Rectal smooth muscle tissue (tissue), 1 donor: ENCODE data around the gene INO80D.
"Not testable (repeated sequence)": the region's sequence is repeated elsewhere in the genome, so short reads cannot be mapped to it uniquely, and the experiment has no call there.

Source experiments
- H3K27ac ChIP-seq: one replicate; pipeline ENCODE4 v1.7.0; 2013; ENCODE audit warnings: low read depth, low read length, inconsistent platforms
- H3K27me3 ChIP-seq: one replicate; pipeline ENCODE4 v1.7.0; 2013; ENCODE audit warnings: low read length; ENCODE audit not compliant: control insufficient read depth, insufficient read depth
- H3K36me3 ChIP-seq: one replicate; pipeline ENCODE4 v1.7.0; 2013; ENCODE audit warnings: low read length; ENCODE audit not compliant: control insufficient read depth, insufficient read depth
- H3K4me1 ChIP-seq: one replicate; pipeline ENCODE4 v1.7.0; 2013; ENCODE audit warnings: low read length; ENCODE audit not compliant: control insufficient read depth, insufficient read depth
- H3K4me3 ChIP-seq: one replicate; pipeline ENCODE4 v1.7.0; 2013; ENCODE audit warnings: low read length
- H3K9ac ChIP-seq: one replicate; pipeline ENCODE4 v1.7.0; 2013; ENCODE audit warnings: low read length

Gene INO80D

DNA sequence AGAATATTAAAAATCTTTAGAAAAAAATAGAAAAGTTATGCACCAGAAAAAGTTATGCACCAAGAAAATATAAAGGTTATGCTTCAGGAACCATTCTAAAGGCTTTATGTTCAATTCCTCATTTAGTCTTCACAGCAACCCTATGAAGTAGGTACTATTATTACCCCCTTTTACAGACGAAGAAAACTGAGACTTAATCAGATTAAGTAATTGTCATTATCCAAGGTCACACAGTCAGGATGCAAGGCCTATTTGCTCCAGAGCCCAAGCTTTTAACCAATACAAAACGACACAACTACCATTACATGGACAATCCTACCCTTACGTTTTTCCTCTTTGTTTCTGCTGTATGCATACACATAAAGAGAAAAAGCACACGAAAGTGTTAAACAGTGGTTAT is 5.0 kb downstream of the INO80D start:
- Histone ChIP-seq H3K36me3 (no peaks in the 10 kb centered on the region), H3K27ac (no peak overlapping the region), H3K4me3 (no peak overlapping the region), H3K9ac (no peak overlapping the region), H3K27me3 (no peaks in the 10 kb centered on the region), H3K4me1 (peaks cover 7% of the 10 kb centered on the region)

DNA sequence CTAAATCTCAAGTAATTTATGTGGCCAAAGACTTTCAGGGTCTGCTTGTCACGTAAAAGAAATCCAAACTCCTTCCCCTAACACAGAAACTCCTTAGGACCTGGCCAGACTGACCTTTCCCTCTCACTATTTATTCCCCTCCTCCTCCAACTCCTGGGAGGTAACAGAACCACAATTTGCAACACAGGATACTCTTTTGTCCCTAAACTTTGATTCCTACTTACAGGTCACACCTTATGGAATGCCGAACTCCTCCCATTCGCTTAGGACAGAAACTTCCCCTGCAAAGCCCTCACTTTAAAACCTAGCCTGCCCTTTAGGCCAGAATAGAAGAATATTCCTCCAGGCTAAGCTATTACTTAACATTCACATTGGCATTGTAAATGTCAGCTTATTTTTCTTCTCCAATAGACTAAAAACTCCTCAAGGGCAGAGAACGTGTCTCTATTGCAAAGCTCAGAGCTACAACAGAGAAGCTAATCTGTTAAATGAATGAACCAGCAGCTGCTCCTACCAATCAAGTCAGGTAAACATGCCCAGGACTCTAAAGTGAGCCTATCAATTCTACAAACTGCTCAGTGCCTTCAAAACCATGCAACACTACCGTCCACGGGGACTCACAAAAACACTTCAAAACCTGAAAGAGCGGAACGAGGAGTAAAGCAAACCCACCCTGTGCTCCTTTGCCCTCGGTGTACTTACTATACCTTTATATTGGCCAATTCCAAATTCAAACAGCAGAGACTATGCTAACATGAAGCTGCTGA is 6.1 kb downstream of the INO80D start:
- peaks cover 7% of the 10 kb centered on the region for H3K4me1 ChIP-seq
- H3K27ac ChIP-seq, result no peak overlapping the region
- no peaks in the 10 kb centered on the region for H3K27me3 ChIP-seq
- H3K4me3 ChIP-seq, result no peak overlapping the region
- H3K9ac ChIP-seq, result no peak overlapping the region
- no peaks in the 10 kb centered on the region for H3K36me3 ChIP-seq

DNA sequence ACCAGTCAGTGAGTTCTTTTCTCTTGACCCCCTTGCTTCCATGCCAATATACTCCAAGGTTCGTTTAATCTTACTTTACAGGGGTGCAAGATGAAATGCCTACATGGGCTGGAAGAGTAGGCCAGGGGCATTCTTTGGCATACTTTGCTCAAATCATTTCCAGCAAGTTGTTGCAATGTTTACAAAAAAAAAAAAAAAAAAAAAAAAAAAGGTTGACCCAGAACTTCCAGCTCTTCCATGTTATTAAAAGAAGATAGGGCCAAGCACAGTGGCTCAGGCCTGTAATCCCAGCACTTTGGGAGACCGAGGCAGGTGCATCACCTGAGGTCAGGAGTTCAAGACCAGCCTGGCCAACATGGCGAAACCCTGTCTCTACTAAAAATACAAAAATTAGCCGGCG is 8.1 kb downstream of the INO80D start:
- not testable (repeated sequence) for H3K9ac ChIP-seq, H3K4me3 ChIP-seq, H3K36me3 ChIP-seq, H3K4me1 ChIP-seq, H3K27me3 ChIP-seq, H3K27ac ChIP-seq

GRCh38 chr2:206075113-206075512 is 10.9 kb downstream of the INO80D start:
- H3K9ac ChIP-seq, result no peak overlapping the region
- no peaks in the 10 kb centered on the region for H3K27me3 ChIP-seq
- no peak overlapping the region for H3K4me3 ChIP-seq
- H3K4me1 ChIP-seq, result peaks cover 2% of the 10 kb centered on the region
- no peak overlapping the region for H3K27ac ChIP-seq
- no peaks in the 10 kb centered on the region for H3K36me3 ChIP-seq

- no peaks in the 10 kb centered on the region for H3K27me3 ChIP-seq
- H3K27ac ChIP-seq, result no peak overlapping the region
- H3K9ac ChIP-seq, result no peak overlapping the region
- H3K4me1 ChIP-seq, result no peaks in the 10 kb centered on the region
- H3K36me3 ChIP-seq, result no peaks in the 10 kb centered on the region
- no peak overlapping the region for H3K4me3 ChIP-seq
Measured at GRCh38 chr2:206071807-206072206, 14.2 kb downstream of the INO80D start.

- no peaks in the 10 kb centered on the region for H3K4me1 ChIP-seq
- H3K9ac ChIP-seq, result no peak overlapping the region
- H3K27me3 ChIP-seq, result no peaks in the 10 kb centered on the region
- H3K4me3 ChIP-seq, result no peak overlapping the region
- no peaks in the 10 kb centered on the region for H3K36me3 ChIP-seq
- no peak overlapping the region for H3K27ac ChIP-seq
Measured at GRCh38 chr2:206069417-206069816, 16.6 kb downstream of the INO80D start.

DNA sequence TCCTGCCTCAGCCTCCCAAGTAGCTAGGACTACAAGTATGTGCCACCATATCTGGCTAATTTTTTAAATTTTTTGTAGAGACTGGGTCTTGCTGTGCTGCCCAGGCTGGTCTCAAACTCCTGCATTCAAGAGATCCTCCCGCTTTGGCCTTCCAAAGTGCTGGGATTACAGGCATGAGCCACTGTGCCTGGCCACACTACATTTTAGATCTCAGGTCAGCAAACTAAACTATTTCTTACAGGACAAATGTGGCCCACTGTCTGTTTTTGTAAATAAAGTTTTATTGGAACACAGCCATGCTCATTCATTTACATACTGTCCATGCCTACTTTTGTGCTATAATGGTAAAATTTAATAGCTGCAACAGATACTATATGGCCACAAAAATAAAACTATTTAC is 17.8 kb downstream of the INO80D start:
- no peak overlapping the region for H3K4me3 ChIP-seq
- no peaks in the 10 kb centered on the region for H3K27me3 ChIP-seq
- no peaks in the 10 kb centered on the region for H3K4me1 ChIP-seq
- no peak overlapping the region for H3K9ac ChIP-seq
- no peak overlapping the region for H3K27ac ChIP-seq
- peaks cover 2% of the 10 kb centered on the region for H3K36me3 ChIP-seq

DNA sequence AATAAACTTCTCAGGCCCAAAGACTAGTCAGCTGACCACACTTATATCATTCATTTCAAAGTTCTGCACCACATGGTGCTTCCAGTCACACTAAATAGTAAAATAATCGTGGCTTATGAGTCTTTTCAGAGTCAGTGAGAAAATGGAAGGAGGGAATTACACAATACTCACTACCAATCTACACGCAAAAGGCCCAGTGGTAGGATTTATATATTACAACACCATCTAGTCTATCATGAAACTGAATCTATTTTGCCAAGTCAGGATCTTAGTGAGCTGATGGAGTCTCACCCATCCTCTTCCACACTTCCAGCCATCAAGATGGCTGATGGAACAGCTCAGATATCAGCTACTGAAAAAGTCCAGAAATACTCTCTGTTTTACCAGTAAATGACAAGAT is 21.9 kb downstream of the INO80D start:
- no peak overlapping the region for H3K27ac ChIP-seq
- no peaks in the 10 kb centered on the region for H3K27me3 ChIP-seq
- no peak overlapping the region for H3K4me3 ChIP-seq
- no peaks in the 10 kb centered on the region for H3K4me1 ChIP-seq
- H3K36me3 ChIP-seq, result peaks cover 5% of the 10 kb centered on the region
- H3K9ac ChIP-seq, result no peak overlapping the region

DNA sequence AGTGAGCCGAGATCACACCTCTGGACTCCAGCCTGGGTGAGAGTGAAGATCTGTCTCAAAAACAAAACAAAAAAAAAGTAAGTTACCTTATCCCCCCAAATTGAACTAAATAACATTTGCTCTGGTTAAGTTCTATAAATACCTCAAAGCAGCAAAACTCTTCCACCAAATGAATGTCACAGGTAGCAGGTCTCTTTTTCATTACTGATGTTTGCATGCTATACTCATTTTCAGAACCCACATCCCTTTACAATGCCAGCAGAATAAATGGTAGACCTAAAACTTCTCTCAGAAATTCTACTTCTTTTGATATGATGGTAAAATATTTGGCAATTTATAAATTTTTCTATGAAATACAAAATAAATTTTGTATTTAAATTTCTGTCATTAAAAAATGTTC is 22.3 kb downstream of the INO80D start:
- no peak overlapping the region for H3K9ac ChIP-seq
- H3K27me3 ChIP-seq, result no peaks in the 10 kb centered on the region
- no peak overlapping the region for H3K4me3 ChIP-seq
- no peaks in the 10 kb centered on the region for H3K4me1 ChIP-seq
- H3K27ac ChIP-seq, result no peak overlapping the region
- peaks cover 5% of the 10 kb centered on the region for H3K36me3 ChIP-seq

- Histone ChIP-seq H3K36me3 (peaks cover 5% of the 10 kb centered on the region), H3K9ac (no peak overlapping the region), H3K4me3 (no peak overlapping the region), H3K4me1 (no peaks in the 10 kb centered on the region), H3K27me3 (no peaks in the 10 kb centered on the region), H3K27ac (no peak overlapping the region)
Measured at GRCh38 chr2:206062724-206063123, 23.2 kb downstream of the INO80D start.

- Histone ChIP-seq H3K27me3 (no peaks in the 10 kb centered on the region), H3K4me1 (no peaks in the 10 kb centered on the region), H3K9ac (no peak overlapping the region), H3K27ac (no peak overlapping the region), H3K4me3 (no peak overlapping the region), H3K36me3 (peaks cover 12% of the 10 kb centered on the region)
Measured at GRCh38 chr2:206056286-206056685, 29.7 kb downstream of the INO80D start.

- Histone ChIP-seq H3K4me1 (no peaks in the 10 kb centered on the region), H3K36me3 (peaks cover 12% of the 10 kb centered on the region), H3K9ac (no peak overlapping the region), H3K27ac (no peak overlapping the region), H3K4me3 (no peak overlapping the region), H3K27me3 (no peaks in the 10 kb centered on the region)
Measured at GRCh38 chr2:206054952-206055351, 31.0 kb downstream of the INO80D start.

- Histone ChIP-seq H3K36me3 (peaks cover 12% of the 10 kb centered on the region), H3K27me3 (no peaks in the 10 kb centered on the region), H3K9ac (no peak overlapping the region), H3K4me3 (no peak overlapping the region), H3K27ac (no peak overlapping the region), H3K4me1 (no peaks in the 10 kb centered on the region)
Measured at GRCh38 chr2:206051912-206052311, 34.1 kb downstream of the INO80D start.
